Brain microvascular endothelial cell (primary cell): Measurements from ENCODE around the gene LRRC27.

Experiments
- DNase-seq: peaks from one replicate; pipeline ENCODE4 v3.0.0-alpha.2; 2020
- H3K27ac ChIP-seq: fragments of 250-450 bp; sonication (Bioruptor Pico); 2 replicates; pipeline ENCODE4 v1.5.1; 2020; ENCODE audit warnings: mild to moderate bottlenecking, moderate library complexity
- H3K27me3 ChIP-seq: fragments of 250-450 bp; sonication (Bioruptor Pico); replicated peaks from 2 replicates; pipeline ENCODE4 v1.5.1; 2020; ENCODE audit warnings: mild to moderate bottlenecking
- H3K36me3 ChIP-seq: fragments of 250-450 bp; sonication (Bioruptor Pico); replicated peaks from 2 replicates; pipeline ENCODE4 v1.5.1; 2020; ENCODE audit warnings: mild to moderate bottlenecking
- H3K4me3 ChIP-seq: 2 replicates; pipeline ENCODE4 v1.5.1; 2011; ENCODE audit warnings: low read depth, mild to moderate bottlenecking, control low read depth, low read length, moderate library complexity
- in situ Hi-C: cut with HindIII; loops from 2 replicates; pipeline ENCODE4 v1.10.0; 2017; ENCODE audit warnings: low sequenced_read_pairs, low pct_ligation_motif_present
- TF ChIP-seq, protein P1 (sequence below): IDR thresholded peaks from 2 replicates; pipeline ENCODE4 v1.5.1; 2011; ENCODE audit warnings: low read depth, mild to moderate bottlenecking, moderate library complexity, low read length, control low read depth, inconsistent platforms; ENCODE audit errors: missing control alignments

LRRC27 gene

DNA sequence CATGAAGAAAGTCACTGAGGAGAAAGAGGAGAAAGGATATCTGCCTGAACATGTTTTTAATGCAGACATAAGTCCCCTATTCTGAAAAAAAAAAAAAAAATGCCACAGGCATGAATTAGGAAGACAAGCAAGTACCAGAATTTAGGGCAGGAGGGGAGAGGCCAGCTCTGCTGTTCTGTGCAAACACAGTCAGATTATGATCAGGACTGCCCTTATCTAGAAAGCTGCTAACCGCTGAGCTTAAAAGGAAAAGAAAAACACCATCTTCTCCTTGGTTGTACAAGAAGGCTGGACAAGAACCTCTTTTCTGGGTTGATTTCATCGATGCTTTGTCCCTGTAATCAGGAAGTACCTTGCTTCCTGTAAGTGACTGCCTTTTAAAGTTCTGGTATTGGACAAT is 49.7 kb downstream of the LRRC27 start:
- TF ChIP-seq, protein P1, sequence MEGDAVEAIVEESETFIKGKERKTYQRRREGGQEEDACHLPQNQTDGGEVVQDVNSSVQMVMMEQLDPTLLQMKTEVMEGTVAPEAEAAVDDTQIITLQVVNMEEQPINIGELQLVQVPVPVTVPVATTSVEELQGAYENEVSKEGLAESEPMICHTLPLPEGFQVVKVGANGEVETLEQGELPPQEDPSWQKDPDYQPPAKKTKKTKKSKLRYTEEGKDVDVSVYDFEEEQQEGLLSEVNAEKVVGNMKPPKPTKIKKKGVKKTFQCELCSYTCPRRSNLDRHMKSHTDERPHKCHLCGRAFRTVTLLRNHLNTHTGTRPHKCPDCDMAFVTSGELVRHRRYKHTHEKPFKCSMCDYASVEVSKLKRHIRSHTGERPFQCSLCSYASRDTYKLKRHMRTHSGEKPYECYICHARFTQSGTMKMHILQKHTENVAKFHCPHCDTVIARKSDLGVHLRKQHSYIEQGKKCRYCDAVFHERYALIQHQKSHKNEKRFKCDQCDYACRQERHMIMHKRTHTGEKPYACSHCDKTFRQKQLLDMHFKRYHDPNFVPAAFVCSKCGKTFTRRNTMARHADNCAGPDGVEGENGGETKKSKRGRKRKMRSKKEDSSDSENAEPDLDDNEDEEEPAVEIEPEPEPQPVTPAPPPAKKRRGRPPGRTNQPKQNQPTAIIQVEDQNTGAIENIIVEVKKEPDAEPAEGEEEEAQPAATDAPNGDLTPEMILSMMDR, result no peak
- H3K27me3 ChIP-seq, result no peaks in the 10 kb centered on the region
- H3K36me3 ChIP-seq, result no peaks in the 10 kb centered on the region
- in situ Hi-C loops, result no loop called here
- no peak overlapping the region for H3K4me3 ChIP-seq
- H3K27ac ChIP-seq, result no peak overlapping the region
- no peak for DNase-seq

DNA sequence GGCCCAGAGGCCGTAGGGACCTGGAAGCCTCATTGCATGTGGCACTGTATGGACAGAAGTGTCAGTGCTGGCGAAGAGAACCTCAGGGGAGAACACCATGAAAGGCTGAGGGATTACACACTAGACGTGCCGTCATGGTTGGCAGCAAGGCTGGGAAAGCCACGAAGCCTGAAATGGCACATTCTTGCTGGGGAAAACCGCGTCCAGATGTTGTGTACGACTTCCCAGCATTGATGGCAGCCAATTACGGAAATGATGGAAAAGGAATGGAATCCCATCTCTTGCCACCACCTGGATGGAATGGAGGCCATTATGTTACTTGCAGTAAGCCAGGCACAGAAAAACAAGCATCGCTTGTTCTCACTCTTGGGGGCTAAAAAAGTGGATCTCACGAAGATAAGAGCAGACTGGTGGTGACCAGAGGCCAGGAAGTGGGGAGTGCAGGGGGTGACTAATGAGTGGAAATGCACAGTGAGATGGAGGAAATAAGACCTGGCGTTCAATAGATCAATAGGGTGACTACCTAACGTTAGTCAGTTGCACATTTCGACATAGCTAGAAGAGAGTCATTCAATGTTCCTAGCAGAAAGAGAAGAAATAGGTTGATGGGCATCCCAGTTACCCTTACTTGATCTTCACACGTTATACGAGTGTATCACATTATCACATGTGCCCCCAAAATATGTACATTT is 50.4 kb downstream of the LRRC27 start:
- no peak overlapping the region for H3K27ac ChIP-seq
- no peaks in the 10 kb centered on the region for H3K27me3 ChIP-seq
- TF ChIP-seq, protein P1, result no peak
- in situ Hi-C loops, result no loop called here
- H3K36me3 ChIP-seq, result no peaks in the 10 kb centered on the region
- H3K4me3 ChIP-seq, result no peak overlapping the region
- DNase-seq, result no peak

DNA sequence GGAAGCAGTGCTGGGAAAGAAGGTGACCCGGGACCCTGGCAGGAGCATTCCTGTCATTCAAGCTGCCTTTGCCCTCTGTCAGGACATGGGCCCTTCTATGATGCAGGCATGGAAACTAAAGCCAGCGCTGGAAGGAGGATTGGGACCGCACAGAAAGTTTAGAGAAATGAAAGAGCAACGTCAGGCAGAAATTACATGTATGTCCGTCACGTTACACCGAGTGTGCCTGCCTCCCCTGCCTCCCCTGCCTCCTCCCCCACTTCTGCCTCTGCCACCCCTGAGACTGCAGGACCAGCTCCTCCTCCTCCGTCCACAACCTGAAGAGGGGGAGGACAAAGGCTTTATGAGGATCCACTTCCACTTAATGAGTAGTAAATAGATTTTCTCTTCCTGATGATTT is 51.1 kb downstream of the LRRC27 start:
- Histone ChIP-seq H3K27me3 (no peaks in the 10 kb centered on the region), H3K36me3 (no peaks in the 10 kb centered on the region), H3K4me3 (no peak overlapping the region), H3K27ac (no peak overlapping the region)
- in situ Hi-C loops, result no loop called here
- TF ChIP-seq, protein P1, result no peak
- no peak for DNase-seq

DNA sequence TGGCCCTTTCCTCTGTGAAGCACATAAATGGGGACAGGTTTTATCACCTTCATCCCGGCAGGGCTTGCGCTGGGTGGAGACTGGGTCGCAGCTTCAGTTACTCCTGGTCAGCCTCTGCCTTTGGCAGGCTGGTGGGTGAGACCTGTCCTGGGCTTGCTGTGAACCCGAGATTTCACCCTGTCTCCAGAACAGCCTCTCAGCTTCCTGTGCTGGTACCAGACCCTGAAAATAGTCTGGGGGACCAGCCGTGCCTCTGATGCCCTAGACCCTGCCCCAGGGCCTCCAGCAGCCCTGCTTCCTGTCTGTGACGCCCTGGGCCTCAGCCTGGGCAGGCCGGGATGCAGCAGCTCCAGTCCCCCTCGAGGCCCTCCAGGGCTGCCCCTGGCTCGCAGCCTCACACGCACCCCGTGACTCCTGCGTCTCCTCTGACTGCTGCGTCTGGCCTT is 51.8 kb downstream of the LRRC27 start:
- TF ChIP-seq, protein P1, result no peak
- H3K36me3 ChIP-seq, result no peaks in the 10 kb centered on the region
- no peaks in the 10 kb centered on the region for H3K27me3 ChIP-seq
- DNase-seq, result no peak
- H3K4me3 ChIP-seq, result no peak overlapping the region
- no peak overlapping the region for H3K27ac ChIP-seq
- in situ Hi-C loops, result no loop called here

DNA sequence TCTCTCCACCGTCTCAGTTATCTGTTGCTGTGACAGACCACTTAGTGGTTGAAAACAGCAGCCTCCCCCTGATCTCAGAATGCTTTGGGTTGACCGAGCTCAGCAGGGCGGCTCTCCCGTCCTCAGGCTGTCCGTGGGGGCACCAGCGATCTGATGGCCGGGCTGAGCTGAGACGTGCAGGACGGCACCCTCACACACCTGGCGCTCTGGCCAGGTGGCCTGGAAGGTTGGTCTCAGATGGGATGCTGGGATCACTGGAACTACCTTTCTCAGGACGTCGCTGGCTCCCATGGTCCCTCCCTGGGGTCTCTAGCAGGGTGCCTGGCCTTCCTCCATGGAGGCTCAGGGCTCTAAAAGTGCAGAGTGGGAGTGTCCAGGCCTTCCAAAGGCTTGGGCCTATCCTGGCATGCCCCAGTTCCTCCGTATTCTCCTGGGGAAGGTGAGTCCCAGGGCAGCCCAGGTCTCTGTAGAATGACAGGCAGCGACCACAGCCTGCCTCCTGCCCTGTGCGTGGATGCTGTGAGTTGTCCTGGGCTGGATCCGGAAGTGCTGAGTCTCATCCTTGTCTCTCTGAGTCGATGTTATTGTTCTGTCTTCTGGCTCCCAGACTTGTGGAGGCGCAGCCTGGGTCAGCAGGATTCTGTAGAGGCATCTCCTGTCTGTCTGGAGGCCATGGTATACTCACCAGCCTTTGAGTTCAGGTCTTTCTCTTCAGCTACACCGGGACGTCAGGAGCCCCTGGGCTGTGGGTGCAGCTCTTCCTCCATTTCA is 52.8 kb downstream of the LRRC27 start:
- no peak for DNase-seq
- in situ Hi-C loops, result no loop called here
- Histone ChIP-seq H3K36me3 (no peaks in the 10 kb centered on the region), H3K4me3 (no peak overlapping the region), H3K27ac (no peak overlapping the region), H3K27me3 (no peaks in the 10 kb centered on the region)
- TF ChIP-seq, protein P1, result no peak
